Gastrocnemius medialis (tissue), 4 donors: ENCODE results near the gene BNIP2. TPM values are rescaled to one million over a fixed set of nuclear protein-coding genes. Genes with fewer than 3 reads are reported as not detected.

Source experiments
- ATAC-seq, 2 donors: fragments of 150-250 bp; one replicate each; pipeline ENCODE4 v1.9.1; 2016
- DNase-seq, 2 donors: peaks; one replicate each; pipeline ENCODE4 v3.0.0-alpha.2; 2019
- H3K27ac ChIP-seq, 4 donors: fragments of 200-600 bp; sonication (generic); 1 replicate in 1 of 4; 2 replicates in 3 of 4; pipeline ENCODE4 v1.5.1; 2016 to 2018; ENCODE audit warnings: mild to moderate bottlenecking in 2 of 4, moderate library complexity in 1 of 4
- H3K27me3 ChIP-seq, 3 donors: fragments of 200-600 bp; sonication (generic) in 2 of 3; 1 replicate in 1 of 3; 2 replicates in 2 of 3; pipeline versions ENCODE4 v1.5.1 to v1.6.0; 2016 to 2019; ENCODE audit warnings: mild to moderate bottlenecking in 1 of 3, moderate library complexity in 1 of 3
- H3K36me3 ChIP-seq, 2 donors: fragments of 200-600 bp; sonication (generic) in 1 of 2; one replicate each; pipeline ENCODE4 v1.5.1; 2017 to 2018
- H3K4me1 ChIP-seq, 2 donors: fragments of 200-600 bp; sonication (generic) in 1 of 2; one replicate each; pipeline ENCODE4 v1.5.1; 2016 to 2017; ENCODE audit warnings: mild to moderate bottlenecking in 2 of 2
- H3K4me3 ChIP-seq, 4 donors: fragments of 200-600 bp; sonication (generic) in 3 of 4; 1 replicate in 1 of 4; 2 replicates in 3 of 4; pipeline ENCODE4 v1.5.1; 2016 to 2019; ENCODE audit warnings: mild to moderate bottlenecking in 2 of 4
- H3K9me3 ChIP-seq, 3 donors: fragments of 200-600 bp; sonication (generic) in 2 of 3; 1 replicate in 1 of 3; 2 replicates in 2 of 3; pipeline ENCODE4 v1.5.1; 2016 to 2019
- CTCF ChIP-seq, 5 experiments: fragments of 450-650 bp in 3 of 5; fragments of 200-600 bp in 2 of 5; sonication (generic) in 2 of 5; IDR thresholded peaks in 4 of 5; conservative IDR thresholded peaks in 1 of 5; 1 replicate in 4 of 5; 2 replicates in 1 of 5; pipeline ENCODE4 v1.5.1; 2016 to 2019; ENCODE audit warnings: antibody characterized with exemption in 5 of 5, mild to moderate bottlenecking in 3 of 5, moderate library complexity in 3 of 5
- POLR2A ChIP-seq, 2 donors: fragments of 450-650 bp; IDR thresholded peaks; one replicate each; pipeline ENCODE4 v1.6.1; 2017; ENCODE audit warnings: antibody characterized with exemption in 2 of 2, mild to moderate bottlenecking in 2 of 2, moderate library complexity in 2 of 2
- in situ Hi-C, 4 donors: fragments of 200-750 bp; cut with MboI; loops; one replicate each; pipeline versions ENCODE4 v1.15.0 to v1.8.0; 2017; ENCODE audit warnings: low sequenced_read_pairs in 4 of 4
- intact Hi-C: fragments of 100-400 bp; cut with DNase I; formaldehyde crosslinking; loops from one replicate; pipeline ENCODE4 v1.15.1; 2023; ENCODE audit warnings: low total_unique reads
- total RNA-seq, 4 donors: library from RNA; depleted of rRNA; stranded (reverse); fragments of >200 nt; gene quantifications; one replicate each; pipeline versions ENCODE4 v1.1.0 to v1.2.3, GENCODE V29; 2016

BNIP2 gene
- total RNA-seq, 4 donors from 2014 or later, result 120 to 147 (median 137) TPM

- Histone ChIP-seq H3K36me3 (peaks cover 0 to 87% of the 10 kb centered on the region in 2 donors), H3K27me3 (no peaks in the 10 kb centered on the region), H3K27ac (no peak overlapping the region), H3K4me3 (no peak overlapping the region), H3K4me1 (no peaks in the 10 kb centered on the region), H3K9me3 (no peaks in the 10 kb centered on the region)
- intact Hi-C loops (no loop called here), in situ Hi-C loops (loop anchor here in 1 of 4 donors (25.0 kb wide), 1 partner anchor 784 kb away; no protein-coding TSS in a partner anchor)
- ATAC-seq, result no peak
- no peak for DNase-seq
- no peak for TF ChIP-seq POLR2A (IDR thresholded peaks at IDR 0.05)
- TF ChIP-seq CTCF (IDR thresholded peaks at IDR 0.05 in 4 of 5, conservative IDR thresholded peaks at IDR 0.05 in 1 of 5), result no peak
Measured at GRCh38 chr15:59678620-59679019, 10.5 kb downstream of the BNIP2 start.

GRCh38 chr15:59678172-59678571 lies 10.9 kb downstream of the BNIP2 start:
- H3K27me3 ChIP-seq, result no peaks in the 10 kb centered on the region
- no peak overlapping the region for H3K27ac ChIP-seq
- peaks cover 0 to 92% of the 10 kb centered on the region in 2 donors for H3K36me3 ChIP-seq
- H3K9me3 ChIP-seq, result no peaks in the 10 kb centered on the region
- DNase-seq (no peak), ATAC-seq (no peak)
- intact Hi-C loops (no loop called here), in situ Hi-C loops (loop anchor here in 1 of 4 donors (25.0 kb wide), 1 partner anchor 784 kb away; no protein-coding TSS in a partner anchor)
- TF ChIP-seq CTCF (IDR thresholded peaks at IDR 0.05 in 4 of 5, conservative IDR thresholded peaks at IDR 0.05 in 1 of 5), result no peak
- no peak for TF ChIP-seq POLR2A (IDR thresholded peaks at IDR 0.05)
- no peaks in the 10 kb centered on the region for H3K4me1 ChIP-seq
- no peak overlapping the region for H3K4me3 ChIP-seq

- H3K4me1 ChIP-seq, result no peaks in the 10 kb centered on the region
- H3K9me3 ChIP-seq, result no peaks in the 10 kb centered on the region
- no peak overlapping the region for H3K27ac ChIP-seq
- peaks cover 0 to 99% of the 10 kb centered on the region in 2 donors for H3K36me3 ChIP-seq
- no peak for TF ChIP-seq POLR2A (IDR thresholded peaks at IDR 0.05)
- no peak for TF ChIP-seq CTCF (IDR thresholded peaks at IDR 0.05 in 4 of 5, conservative IDR thresholded peaks at IDR 0.05 in 1 of 5)
- ATAC-seq, result no peak
- no peak overlapping the region for H3K4me3 ChIP-seq
- intact Hi-C loops, result no loop called here
- DNase-seq, result no peak
- in situ Hi-C loops, result loop anchor here in 1 of 4 donors (25.0 kb wide), 1 partner anchor 786 kb away; no protein-coding TSS in a partner anchor
- H3K27me3 ChIP-seq, result no peaks in the 10 kb centered on the region
Measured at GRCh38 chr15:59676565-59676964, 12.6 kb downstream of the BNIP2 start.

- no peak for DNase-seq
- H3K27me3 ChIP-seq, result no peaks in the 10 kb centered on the region
- TF ChIP-seq POLR2A (IDR thresholded peaks at IDR 0.05) (no peak), CTCF (IDR thresholded peaks at IDR 0.05 in 4 of 5, conservative IDR thresholded peaks at IDR 0.05 in 1 of 5) (no peak)
- no peak overlapping the region for H3K4me3 ChIP-seq
- ATAC-seq, result no peak
- intact Hi-C loops, result no loop called here
- no peaks in the 10 kb centered on the region for H3K4me1 ChIP-seq
- H3K27ac ChIP-seq, result no peak overlapping the region
- peaks cover 0 to 100% of the 10 kb centered on the region in 2 donors for H3K36me3 ChIP-seq
- H3K9me3 ChIP-seq, result no peaks in the 10 kb centered on the region
- in situ Hi-C loops, result no loop called here
Measured at GRCh38 chr15:59674361-59674877, 14.7 kb downstream of the BNIP2 start.

- ATAC-seq (no peak), DNase-seq (no peak)
- intact Hi-C loops (no loop called here), in situ Hi-C loops (no loop called here)
- H3K36me3 ChIP-seq, result peaks cover 0 to 83% of the 10 kb centered on the region in 2 donors
- no peak overlapping the region for H3K4me3 ChIP-seq
- H3K9me3 ChIP-seq, result no peaks in the 10 kb centered on the region
- no peak overlapping the region for H3K27ac ChIP-seq
- no peaks in the 10 kb centered on the region for H3K4me1 ChIP-seq
- TF ChIP-seq CTCF (IDR thresholded peaks at IDR 0.05 in 4 of 5, conservative IDR thresholded peaks at IDR 0.05 in 1 of 5), result no peak
- no peaks in the 10 kb centered on the region for H3K27me3 ChIP-seq
Measured at GRCh38 chr15:59668556-59668955, 20.6 kb downstream of the BNIP2 start.
